GM19328 (cell line): ENCODE measurements around the gene C17orf78.
A peak's percentile ranks its signal among the peaks of the same experiment; 100 is the strongest.
"Not testable (repeated sequence)": the region's sequence is repeated elsewhere in the genome, so short reads cannot be mapped to it uniquely, and the experiment has no call there.

Experiments used
- ATAC-seq: cut with Tn5 transposase; IDR thresholded peaks from one replicate; pipeline ENCODE4 v1.9.1; 2021; ENCODE audit warnings: mild to moderate bottlenecking, moderate library complexity; ENCODE audit not compliant: unreplicated experiment

The C17orf78 gene

DNA sequence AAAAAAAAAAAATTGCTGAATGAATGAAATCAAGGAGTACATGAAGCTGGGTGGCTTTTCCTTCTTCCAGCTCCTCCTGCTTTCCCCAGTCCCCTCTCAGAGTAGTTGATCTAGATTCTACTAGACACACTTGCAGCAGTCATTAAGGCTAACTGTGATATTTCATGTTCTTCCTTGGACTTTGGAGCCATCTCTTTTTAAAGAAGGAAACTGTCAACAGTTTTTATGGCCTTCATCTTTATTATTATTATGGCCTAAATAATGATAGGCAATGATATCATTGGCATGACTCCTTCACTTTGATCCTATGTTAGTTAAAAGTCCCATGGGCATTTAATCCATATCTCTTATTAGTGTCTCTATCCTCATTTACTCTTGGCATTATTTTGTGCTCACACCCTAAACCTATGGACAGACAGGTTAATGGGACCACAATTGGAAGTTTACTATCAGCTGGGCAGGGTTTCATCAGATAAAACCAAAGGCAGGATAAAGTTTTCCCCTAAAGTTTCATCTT lies 9.7 kb downstream of the C17orf78 start:
- ATAC-seq = no peak

DNA sequence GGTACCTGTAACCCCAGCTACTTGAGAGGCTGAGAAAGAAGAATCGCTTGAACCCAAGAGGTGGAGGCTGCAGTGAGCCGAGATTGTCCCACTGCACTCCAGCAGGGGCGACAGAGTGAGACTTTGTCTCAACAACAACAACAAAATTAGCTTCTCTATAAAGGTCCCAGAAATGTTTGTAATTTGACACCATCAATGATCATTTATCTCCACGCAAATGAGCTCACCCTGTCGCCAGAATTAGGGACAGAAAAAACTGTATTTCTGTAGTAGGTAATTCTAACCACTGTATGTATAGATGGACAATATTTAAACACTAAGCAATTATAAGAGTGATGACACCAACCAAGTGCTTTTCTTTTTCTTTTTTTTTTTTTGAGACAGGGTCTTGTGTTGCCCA lies 10.7 kb downstream of the C17orf78 start:
- no peak for ATAC-seq

DNA sequence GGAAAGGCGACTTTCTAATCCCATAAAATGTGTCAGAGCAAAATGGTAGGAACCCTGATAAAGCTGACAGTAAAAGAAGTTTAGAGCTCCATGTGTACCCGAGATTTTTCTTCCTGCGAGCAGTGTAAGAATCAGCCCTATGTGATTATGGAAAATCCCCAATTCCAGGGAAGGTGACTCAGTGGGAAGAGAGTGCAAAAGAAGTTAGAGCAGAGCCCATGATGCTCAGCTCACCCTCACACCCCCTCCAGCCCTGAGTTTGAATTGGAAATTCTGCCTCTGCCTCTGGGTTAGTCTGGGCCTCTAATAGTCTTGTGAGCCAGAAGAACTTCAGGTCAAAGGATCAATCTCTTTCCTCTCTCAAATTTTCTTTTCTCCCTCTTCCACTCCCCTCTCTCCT lies 12.5 kb downstream of the C17orf78 start:
- no peak for ATAC-seq

DNA sequence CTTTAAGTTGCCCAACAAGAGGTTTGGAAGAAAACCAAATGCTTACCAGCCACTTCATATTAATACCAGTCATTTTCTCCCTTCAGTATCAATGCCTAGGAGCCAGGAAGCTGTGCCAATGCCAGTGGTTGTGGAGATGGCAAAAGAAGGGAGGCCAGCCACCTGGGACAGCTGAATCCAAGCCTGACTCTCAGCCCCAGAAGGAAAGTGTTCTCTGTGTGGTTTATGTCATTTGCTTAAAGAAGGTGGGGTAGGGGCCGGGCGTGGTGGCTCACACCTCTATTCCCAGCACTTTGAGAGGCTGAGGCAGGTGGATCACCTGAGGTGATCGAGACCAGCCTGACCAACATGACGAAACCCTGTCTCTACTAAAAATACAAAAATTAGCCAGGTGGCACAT lies 13.4 kb downstream of the C17orf78 start:
- ATAC-seq = no peak

DNA sequence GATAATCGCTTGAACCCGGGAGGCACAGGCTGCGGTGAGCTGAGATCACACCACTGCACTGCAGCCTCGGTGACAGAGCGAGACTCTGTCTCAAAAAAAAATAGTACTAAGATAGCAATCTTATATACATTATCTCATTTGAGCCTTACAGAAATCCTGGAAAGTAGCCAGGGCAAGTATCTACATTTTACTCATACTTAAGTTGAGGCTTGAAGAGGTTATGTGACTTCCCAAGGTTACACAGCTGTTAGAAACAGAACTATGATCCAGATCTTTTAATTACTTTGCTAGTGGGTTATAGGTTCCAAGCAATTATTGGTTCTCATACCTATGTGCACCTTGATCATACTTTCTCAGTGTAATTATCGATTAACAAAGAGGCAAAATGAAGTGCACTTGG lies 15.4 kb downstream of the C17orf78 start:
- ATAC-seq = no peak

DNA sequence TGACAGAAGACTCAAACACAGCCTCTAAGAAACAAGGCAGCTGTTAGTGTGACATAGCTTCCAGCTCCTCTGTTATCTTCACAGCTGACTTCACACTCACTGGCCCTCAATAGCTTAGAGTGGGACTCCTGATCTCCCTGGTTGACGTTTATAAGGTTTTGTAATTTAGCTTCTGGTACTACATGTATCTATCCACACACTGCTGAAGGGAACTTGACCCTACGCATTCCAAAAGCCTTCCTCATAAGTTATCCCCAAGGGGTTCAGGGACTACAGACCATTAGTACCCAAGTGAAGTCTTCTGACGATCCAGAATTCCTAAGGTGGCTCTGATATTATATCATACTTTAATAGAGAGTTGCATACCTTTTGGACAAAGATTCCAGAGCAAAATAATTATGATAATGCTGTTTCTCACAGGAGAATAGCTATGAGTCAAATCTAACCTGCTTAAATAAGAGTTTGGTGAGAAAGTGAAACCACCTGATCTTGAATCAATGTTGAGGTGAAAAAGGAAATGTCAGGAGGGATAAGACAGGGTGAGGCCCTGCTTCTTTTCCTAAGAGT lies 16.3 kb downstream of the C17orf78 start:
- no peak for ATAC-seq

DNA sequence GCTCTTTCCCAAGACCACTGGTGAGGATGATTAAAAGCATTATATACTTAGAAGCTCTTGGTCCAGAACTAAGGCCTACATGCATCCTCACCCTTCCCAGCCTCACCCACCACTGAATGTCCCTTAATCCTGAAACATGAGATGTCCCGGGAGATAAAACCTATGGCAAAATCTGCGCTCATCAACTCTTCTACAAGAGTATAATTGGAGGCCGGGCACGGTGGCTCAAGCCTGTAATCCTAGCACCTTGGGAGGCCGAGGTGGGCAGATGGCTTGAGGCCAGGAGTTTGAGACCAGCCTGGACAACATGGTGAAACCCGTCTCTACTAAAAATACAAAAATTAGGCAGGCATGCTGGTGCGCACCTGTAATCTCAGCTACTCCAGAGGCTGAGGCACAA lies 17.6 kb downstream of the C17orf78 start:
- ATAC-seq = no peak

DNA sequence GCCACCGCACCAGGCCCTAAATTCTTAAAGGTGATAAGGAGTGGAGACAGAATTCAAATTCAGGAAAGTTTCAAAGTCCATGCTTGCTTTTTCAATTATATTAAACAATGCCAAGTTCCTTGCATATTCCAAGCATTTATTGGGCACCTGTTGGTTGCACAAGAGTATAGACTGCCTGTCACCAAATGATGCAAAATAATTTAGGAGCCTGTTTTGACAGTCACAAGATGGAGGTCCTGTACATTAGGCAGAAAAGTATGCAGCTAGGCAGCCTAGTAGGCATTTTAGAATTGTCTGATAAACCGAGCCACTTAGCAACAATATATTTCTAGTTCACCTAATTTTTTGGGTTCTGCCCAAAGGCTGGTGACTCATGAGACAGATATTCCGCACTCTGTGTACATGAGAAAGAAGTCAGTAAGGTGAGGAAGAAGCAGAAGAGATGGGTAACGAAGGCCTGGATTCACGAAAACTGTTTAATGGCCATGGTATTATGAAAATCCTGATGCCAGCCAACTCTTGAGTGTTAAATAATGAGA lies 23.5 kb downstream of the C17orf78 start:
- no peak for ATAC-seq

DNA sequence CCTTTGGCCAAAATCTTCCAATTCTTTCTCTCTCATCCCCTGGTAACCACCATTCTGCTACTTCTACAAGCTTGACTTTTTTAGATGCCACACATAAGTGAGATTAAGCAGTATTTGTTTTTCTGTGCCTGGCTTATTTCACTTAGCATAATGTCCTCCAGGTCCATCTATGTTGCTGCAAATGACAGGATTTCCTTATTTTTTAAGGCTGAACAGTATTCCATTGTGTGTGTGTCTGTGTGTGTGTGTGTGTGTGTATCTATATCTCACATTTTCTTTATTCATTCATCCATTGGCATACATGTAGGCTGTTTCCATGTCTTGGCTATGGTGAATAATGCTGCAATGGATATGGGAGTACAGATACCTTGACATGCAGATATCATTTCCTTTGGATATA lies 24.7 kb downstream of the C17orf78 start:
- no peak for ATAC-seq

DNA sequence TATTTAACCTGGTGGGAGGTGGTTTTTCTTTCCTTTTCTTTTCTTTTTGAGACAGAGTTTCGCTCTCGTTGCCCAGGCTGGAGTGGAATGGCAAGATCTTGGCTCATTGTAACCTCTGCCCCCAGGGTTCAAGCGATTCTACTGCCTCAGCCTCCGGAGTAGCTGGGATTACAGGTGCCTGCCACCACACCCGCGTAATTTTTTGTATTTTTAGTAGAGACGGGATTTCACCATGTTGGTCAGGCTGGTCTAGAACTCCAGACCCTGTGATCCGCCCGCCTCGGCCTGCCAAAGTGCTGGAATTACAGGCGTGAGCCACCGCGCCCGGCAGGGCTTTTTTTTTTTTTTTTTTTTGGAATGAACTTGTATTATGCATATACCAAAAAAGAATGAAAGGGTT lies 29.7 kb downstream of the C17orf78 start:
- not testable (repeated sequence) for ATAC-seq

DNA sequence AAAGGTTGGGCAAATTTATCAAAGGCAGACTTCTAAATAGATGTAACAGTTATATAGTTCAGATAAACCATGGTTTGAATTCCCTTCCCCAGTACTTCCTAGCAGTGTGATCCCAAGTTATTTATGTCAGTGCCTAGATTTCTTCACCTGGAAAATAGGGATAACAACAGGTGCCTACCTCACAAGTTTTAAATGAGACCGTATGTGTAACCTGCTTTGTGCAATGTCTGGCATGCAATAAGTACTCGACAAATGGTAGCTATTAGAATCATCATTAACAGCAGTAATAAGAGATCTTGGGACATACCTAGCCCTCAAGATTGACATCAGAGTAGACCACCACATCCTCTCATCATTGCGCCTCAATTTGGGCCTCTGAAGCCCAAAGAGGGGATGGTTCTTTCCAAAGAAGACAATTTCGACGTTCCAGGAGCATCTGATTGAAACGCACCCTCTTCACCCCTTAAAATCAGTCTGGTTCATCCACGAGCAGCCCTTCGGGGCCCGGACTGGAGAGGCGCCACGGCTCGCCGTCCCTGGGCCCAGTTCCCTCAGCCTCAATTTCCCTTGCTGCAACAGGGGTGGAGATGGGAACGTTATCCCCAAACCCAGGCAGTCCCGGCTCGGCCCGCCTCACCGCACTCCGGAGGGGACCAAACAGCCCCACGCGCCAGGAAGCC lies 30.3 kb downstream of the C17orf78 start:
- ATAC-seq = no peak

DNA sequence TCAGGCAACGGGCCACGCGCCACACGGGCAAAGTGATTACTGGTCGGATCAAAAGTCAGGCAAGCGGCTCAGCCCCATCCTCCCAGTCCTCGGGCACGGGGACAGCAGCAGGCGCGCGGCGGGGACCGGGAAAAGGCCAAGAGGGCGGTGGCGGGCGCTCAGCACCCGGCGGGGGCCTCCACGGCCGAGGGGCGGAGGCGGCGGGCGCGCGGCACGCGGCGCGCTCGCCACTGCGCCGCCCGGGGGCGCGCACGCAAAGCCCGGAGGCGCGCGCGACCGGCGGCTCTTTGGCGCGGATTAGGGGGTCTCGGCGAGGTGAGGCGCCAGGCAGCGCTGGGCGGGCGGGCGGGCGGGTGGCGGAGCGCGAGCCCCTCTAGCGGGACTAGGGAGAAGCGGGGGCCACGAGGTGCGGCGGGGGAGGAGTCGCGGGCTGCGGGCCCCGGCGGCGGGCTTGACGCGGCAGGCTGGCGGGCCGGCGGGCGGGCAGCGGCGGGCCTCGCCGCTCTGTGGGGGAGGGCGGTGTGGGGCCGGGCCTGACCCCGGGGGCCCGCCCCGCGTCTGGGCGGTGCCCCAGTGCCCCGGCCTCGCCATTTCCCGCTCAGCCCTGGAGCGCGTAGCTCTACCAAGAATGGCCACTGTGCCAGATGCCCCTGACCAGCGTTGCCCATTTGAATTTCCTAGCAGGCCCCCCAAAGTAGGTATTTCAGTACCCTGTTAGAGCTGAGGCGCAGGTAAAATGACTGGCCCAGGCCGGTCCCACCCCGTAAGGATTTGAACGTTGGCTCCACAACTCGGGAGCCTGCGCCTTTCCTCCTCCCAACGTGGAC lies 31.1 kb downstream of the C17orf78 start, which contains the start of the genes ACACA and TADA2A:
ACACA (minus strand) TSS at position 202 of the 827 bp plus-strand sequence. CDS start 537 bp downstream, outside the sequence.
TADA2A (plus strand) TSS at position 252 of the 827 bp plus-strand sequence. CDS start 4,480 bp downstream, outside the sequence.
- peak; percentile 73 for ATAC-seq

DNA sequence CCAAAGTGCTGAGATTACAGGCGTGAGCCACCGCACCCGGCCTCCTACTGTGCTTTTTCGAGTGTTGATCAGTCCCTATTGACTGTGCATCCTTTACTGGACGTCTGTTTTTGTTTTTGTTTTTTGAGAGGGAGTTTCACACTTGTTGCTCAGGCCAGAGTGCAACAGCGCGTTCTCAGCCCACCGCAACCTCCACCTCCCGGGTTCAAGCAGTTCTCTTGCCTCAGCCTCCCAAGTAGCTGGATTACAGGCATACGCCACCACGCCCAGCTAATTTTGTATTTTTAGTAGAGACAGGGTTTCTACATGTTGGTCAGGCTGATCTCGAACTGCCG lies 32.3 kb downstream of the C17orf78 start:
- ATAC-seq = not testable (repeated sequence)

DNA sequence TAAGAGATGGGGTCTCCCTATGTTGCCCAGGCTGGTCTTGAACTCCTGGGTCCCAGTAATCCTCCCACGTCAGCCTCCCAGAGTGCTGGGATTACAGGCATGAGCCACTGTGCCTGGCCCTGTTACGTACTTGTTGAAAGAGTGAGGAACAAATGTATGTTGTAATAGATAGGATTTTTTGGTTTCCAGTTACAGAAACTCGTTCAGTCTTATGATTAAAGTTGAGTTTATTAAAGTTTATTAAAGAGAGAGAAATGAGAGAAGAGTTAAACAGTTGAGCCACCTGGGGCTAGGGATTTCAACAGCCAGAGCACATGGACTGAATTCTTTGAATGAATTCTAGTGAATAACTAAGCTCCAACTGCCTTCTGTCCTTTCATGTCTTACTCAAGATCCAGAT lies 34.6 kb downstream of the C17orf78 start:
- ATAC-seq = no peak

DNA sequence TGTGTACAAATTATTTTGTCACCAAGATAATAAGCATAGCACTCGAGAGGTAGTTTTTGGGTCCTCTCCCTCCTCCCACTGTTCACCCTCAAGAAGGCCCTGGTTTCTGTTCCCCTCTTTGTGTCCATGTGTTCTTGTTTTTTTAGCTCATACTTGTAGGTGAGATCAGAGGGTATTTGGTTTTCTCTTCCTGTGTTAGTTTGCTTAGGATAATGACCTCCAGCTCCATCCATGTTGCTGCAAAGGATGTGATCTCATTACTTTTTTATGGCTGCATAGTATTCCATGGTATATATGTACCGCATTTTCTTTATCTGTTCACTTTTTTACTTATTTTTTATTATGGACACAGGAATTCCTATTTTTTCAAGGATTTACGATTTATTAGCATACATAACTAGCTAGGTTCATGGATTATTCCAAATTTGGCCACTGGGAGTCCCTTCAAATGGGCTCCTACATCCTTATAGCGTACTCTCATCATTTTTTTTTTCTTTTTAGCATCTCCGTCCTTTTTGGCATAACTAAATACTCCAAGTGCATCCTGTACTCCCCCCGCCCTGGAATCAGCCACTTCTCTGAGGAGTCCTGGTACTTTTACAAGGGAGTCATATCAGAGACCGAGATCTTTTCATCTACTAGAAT lies 38.2 kb downstream of the C17orf78 start:
- no peak for ATAC-seq

DNA sequence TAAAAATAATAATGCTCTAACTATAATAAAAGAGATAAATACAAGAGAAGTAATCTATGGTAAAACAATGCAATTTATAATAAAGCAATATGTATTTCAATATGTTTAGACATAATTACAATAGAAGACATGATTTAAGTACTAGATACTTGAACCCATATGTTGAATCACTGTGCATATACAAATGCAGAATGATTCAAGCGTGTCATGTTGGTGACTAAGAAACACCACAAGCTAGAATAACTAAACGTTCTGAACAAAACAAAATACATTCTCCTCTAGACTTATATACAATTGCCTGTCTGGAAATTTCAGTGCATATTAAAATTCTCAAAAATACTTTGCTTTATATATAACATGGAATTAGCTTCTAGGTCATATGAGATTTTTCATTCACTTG lies 42.1 kb downstream of the C17orf78 start:
- no peak for ATAC-seq

DNA sequence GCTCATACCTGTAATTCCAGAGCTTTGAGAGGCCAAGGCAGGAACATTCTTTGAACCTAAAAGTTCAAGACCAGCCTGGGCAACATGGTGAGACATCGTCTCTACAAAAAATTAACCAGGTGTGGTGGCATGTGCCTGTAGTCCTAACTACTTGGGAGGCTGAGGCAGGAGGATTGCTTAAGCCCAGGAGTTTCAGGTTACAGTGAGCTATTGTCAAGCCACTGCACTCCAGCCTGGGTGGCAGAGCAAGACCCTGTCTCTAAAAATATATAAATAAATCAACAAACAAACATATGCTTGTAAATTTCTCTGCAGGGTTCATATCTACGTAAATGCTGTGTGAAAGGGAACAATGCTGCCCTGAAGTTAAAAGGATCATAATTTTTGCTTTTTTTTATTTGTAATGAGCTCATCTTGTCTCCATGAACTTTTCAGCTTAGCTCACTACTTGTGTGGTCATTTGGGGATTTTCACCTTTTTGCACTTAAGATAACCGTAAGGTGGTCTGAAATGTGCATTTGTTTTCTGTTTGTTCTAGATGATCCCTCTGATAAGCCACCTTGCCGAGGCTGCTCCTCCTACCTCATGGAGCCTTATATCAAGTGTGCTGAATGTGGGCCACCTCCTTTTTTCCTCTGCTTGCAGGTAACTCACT lies 47.3 kb downstream of the C17orf78 start:
- no peak for ATAC-seq

DNA sequence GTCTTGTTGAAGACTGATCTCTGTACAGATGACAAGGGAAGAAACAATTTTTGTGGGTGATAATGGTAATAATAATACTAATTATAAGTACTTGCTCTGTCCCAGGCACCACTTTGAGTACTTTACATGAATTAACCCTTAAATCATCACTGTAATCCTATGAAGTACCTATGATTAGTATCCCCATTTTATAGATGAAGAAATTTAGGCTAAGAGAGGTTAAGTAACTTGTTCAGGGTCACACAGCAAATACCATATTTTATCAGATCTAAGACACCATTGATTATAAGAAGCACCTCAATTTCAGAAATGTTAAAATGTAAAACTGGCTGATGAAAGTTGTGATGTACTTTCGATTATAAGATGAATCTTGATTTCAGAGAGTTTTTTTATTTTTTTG lies 49.5 kb downstream of the C17orf78 start:
- ATAC-seq = no peak

DNA sequence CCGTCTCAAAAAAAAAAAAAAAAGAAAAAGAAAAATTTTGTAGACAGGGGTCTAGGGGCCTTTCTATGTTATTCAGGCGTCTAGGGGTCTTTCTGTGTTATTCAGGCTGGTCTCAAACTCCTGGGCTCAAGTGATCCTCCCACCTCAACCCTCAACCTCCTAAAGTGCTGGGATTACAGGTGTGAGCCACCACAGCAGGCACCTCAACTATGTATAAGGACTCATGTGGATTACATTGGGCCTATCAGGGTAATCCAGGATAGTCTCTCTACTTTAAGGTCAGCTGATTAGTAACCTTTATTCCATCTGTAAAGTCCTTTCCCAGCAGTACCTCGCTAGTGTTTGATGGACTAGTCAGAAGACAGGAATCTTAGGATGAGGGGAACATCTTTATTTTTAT lies 53.3 kb downstream of the C17orf78 start:
- ATAC-seq = no peak

DNA sequence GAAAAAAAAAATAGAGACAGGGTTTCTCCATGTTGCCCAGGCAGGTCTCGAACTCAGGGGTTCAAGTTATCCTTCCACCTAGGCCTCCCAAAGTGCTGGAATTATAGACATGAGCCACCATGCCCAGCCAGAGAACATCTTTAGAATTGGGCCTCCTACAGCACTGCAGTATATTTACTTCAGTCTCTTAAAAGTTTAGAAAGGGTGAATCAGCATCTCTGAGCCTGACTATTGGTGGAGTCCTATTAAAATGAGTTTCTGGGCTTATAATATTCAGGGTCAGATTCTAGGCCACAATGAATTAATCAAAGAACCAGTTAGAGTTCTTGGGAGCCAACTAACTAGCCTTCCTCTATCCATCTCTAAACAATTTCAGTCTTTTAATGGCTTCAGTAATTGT lies 53.7 kb downstream of the C17orf78 start:
- no peak for ATAC-seq
